Liver (tissue), 9 donors: Measurements from ENCODE around the gene PEAR1. TPM values are rescaled to one million over a fixed set of nuclear protein-coding genes. Genes with fewer than 3 reads are reported as not detected.

Source experiments
- DNase-seq: peaks from one replicate; pipeline ENCODE4 v3.0.0-alpha.2; 2017; ENCODE audit warnings: low spot score
- H3K27ac ChIP-seq, 2 donors: one replicate each; pipeline ENCODE4 v1.7.0; 2013; ENCODE audit warnings: inconsistent platforms in 2 of 2, low read length in 2 of 2, control low read depth in 1 of 2, low read depth in 1 of 2, mild to moderate bottlenecking in 1 of 2
- H3K27me3 ChIP-seq, 4 donors: one replicate each; pipeline versions ENCODE4 v1.6.1 to v1.7.0; 2013; ENCODE audit warnings: low read length in 3 of 4, inconsistent platforms in 1 of 4, mild to moderate bottlenecking in 1 of 4, moderate library complexity in 1 of 4; ENCODE audit not compliant: control insufficient read depth in 4 of 4, insufficient read depth in 4 of 4
- H3K36me3 ChIP-seq, 4 donors: one replicate each; pipeline versions ENCODE4 v1.6.1 to v1.7.0; 2013; ENCODE audit warnings: low read length in 3 of 4, mild to moderate bottlenecking in 3 of 4, low read depth in 1 of 4, moderate library complexity in 1 of 4; ENCODE audit not compliant: control insufficient read depth in 4 of 4, insufficient read depth in 3 of 4
- H3K4me1 ChIP-seq, 4 donors: one replicate each; pipeline versions ENCODE4 v1.6.1 to v1.7.0; 2013; ENCODE audit warnings: low read length in 3 of 4, mild to moderate bottlenecking in 3 of 4, moderate library complexity in 1 of 4; ENCODE audit not compliant: control insufficient read depth in 4 of 4, insufficient read depth in 4 of 4
- H3K4me3 ChIP-seq, 3 donors: one replicate each; pipeline versions ENCODE4 v1.6.1 to v1.7.0; 2013; ENCODE audit warnings: low read length in 3 of 3, control low read depth in 1 of 3, low read depth in 1 of 3, mild to moderate bottlenecking in 1 of 3
- H3K9ac ChIP-seq, 2 donors: one replicate each; pipeline ENCODE4 v1.7.0; 2013; ENCODE audit warnings: low read length in 2 of 2, mild to moderate bottlenecking in 2 of 2, moderate library complexity in 2 of 2, control low read depth in 1 of 2, low read depth in 1 of 2
- H3K9me3 ChIP-seq, 4 donors: one replicate each; pipeline versions ENCODE4 v1.6.1 to v1.7.0; 2013; ENCODE audit warnings: low read length in 3 of 4; ENCODE audit not compliant: control insufficient read depth in 4 of 4
- ATF3 ChIP-seq: IDR thresholded peaks from 2 replicates; pipeline ENCODE4 v1.6.1; 2016; ENCODE audit warnings: antibody characterized with exemption
- FOXA1 ChIP-seq: IDR thresholded peaks from 2 replicates; pipeline ENCODE4 v1.6.1; 2016; ENCODE audit warnings: antibody characterized with exemption
- FOXA2 ChIP-seq: IDR thresholded peaks from 2 replicates; pipeline ENCODE4 v1.6.1; 2016; ENCODE audit warnings: antibody characterized with exemption
- GABPA ChIP-seq, 2 donors: IDR thresholded peaks in 1 of 2; conservative IDR thresholded peaks in 1 of 2; 2 replicates each; pipeline ENCODE4 v1.6.1; 2016; ENCODE audit warnings: antibody characterized with exemption in 2 of 2, mild to moderate bottlenecking in 1 of 2, moderate library complexity in 1 of 2
- HNF4G ChIP-seq: IDR thresholded peaks from 2 replicates; pipeline ENCODE4 v1.6.1; 2016; ENCODE audit warnings: antibody characterized with exemption
- JUND ChIP-seq, 2 donors: IDR thresholded peaks; 2 replicates each; pipeline ENCODE4 v1.6.1; 2016; ENCODE audit warnings: antibody characterized with exemption in 2 of 2
- NR2F2 ChIP-seq: IDR thresholded peaks from 2 replicates; pipeline ENCODE4 v1.6.1; 2016; ENCODE audit warnings: antibody characterized with exemption
- RAD21 ChIP-seq, 2 donors: IDR thresholded peaks; 2 replicates each; pipeline ENCODE4 v1.6.1; 2016; ENCODE audit warnings: antibody characterized with exemption in 2 of 2, mild to moderate bottlenecking in 2 of 2
- REST ChIP-seq: IDR thresholded peaks from 2 replicates; pipeline ENCODE4 v1.6.1; 2016; ENCODE audit warnings: antibody characterized with exemption, mild to moderate bottlenecking
- RXRA ChIP-seq, 2 donors: IDR thresholded peaks; 2 replicates each; pipeline ENCODE4 v1.6.1; 2017 to 2018; ENCODE audit warnings: antibody characterized with exemption in 2 of 2, mild to moderate bottlenecking in 1 of 2
- TAF1 ChIP-seq: conservative IDR thresholded peaks from 2 replicates; pipeline ENCODE4 v1.6.1; 2016; ENCODE audit warnings: antibody characterized with exemption, mild to moderate bottlenecking
- YY1 ChIP-seq: IDR thresholded peaks from 2 replicates; pipeline ENCODE4 v1.6.1; 2016; ENCODE audit warnings: antibody characterized with exemption, mild to moderate bottlenecking
- WGBS: extraction: QIAGEN DNeasy Blood & Tissue Kit; methylation state at CpG from one replicate; pipeline ENCODE4 v1.1.7; 2013; 5-methylcytosine and 5-hydroxymethylcytosine counted together
- polyA plus RNA-seq, 2 donors: library from polyadenylated mRNA; stranded (reverse) in 1 of 2; unstranded in 1 of 2; fragments of 200-250 nt in 1 of 2; fragments of >200 nt in 1 of 2; fragmentation: Nextera tagmentation in 1 of 2; extraction: Ambion mirVana in 1 of 2; gene quantifications; one replicate each; pipeline versions ENCODE4 v1.2.1 to v1.2.3, GENCODE V29; 2013 to 2015
- total RNA-seq, 2 donors: library from RNA; depleted of rRNA; stranded (reverse); fragments of >200 nt; gene quantifications; one replicate each; pipeline ENCODE4 v1.2.3, GENCODE V29; 2014
- TF ChIP-seq, protein P1 (sequence below): IDR thresholded peaks from 2 replicates; pipeline ENCODE4 v1.6.1; 2016; ENCODE audit warnings: antibody characterized with exemption
- TF ChIP-seq, protein P2 (sequence below): IDR thresholded peaks from 2 replicates; pipeline ENCODE4 v1.6.1; 2016; ENCODE audit warnings: antibody characterized with exemption
- TF ChIP-seq, protein P3 (sequence below): fragments of 150-350 bp; IDR thresholded peaks from 2 replicates; pipeline ENCODE4 v1.5.1; 2017; ENCODE audit warnings: improper control_type of control experiment, low read depth, low read length; ENCODE audit not compliant: missing input control
- donor health status: healthy.
- donor health status: healthy.
- donor health status: healthy.
- donor health status: healthy.
- donor health status: healthy.

Gene PEAR1
- total and polyA plus RNA-seq, 4 donors = 2.1 to 4.4 (median 3.1) TPM

GRCh38 chr1:156901590-156901900 is 8.0 kb downstream of the PEAR1 start:
- Histone ChIP-seq H3K9ac (no peak overlapping the region), H3K4me3 (no peak overlapping the region), H3K36me3 (no peaks in the 10 kb centered on the region), H3K27ac (no peak overlapping the region), H3K9me3 (no peaks in the 10 kb centered on the region), H3K4me1 (peaks cover 0 to 28% (median 3%) of the 10 kb centered on the region in 4 donors), H3K27me3 (peaks cover 0 to 3% (median 0%) of the 10 kb centered on the region in 4 donors)
- 90% methylated on average over 4 of the region's 4 CpGs for WGBS
- no peak for DNase-seq
- TF ChIP-seq HNF4G (no peak), NR2F2 (no peak), JUND (IDR thresholded peaks at IDR 0.05) (no peak), RXRA (IDR thresholded peaks at IDR 0.05) (no peak), TAF1 (no peak), ATF3 (no peak), GABPA (IDR thresholded peaks at IDR 0.05 in 1 of 2, conservative IDR thresholded peaks at IDR 0.05 in 1 of 2) (no peak), FOXA1 (no peak), REST (no peak), FOXA2 (no peak), YY1 (no peak), RAD21 (IDR thresholded peaks at IDR 0.05) (no peak)
- TF ChIP-seq, protein P1, sequence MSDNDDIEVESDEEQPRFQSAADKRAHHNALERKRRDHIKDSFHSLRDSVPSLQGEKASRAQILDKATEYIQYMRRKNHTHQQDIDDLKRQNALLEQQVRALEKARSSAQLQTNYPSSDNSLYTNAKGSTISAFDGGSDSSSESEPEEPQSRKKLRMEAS = no peak
- TF ChIP-seq, protein P2, sequence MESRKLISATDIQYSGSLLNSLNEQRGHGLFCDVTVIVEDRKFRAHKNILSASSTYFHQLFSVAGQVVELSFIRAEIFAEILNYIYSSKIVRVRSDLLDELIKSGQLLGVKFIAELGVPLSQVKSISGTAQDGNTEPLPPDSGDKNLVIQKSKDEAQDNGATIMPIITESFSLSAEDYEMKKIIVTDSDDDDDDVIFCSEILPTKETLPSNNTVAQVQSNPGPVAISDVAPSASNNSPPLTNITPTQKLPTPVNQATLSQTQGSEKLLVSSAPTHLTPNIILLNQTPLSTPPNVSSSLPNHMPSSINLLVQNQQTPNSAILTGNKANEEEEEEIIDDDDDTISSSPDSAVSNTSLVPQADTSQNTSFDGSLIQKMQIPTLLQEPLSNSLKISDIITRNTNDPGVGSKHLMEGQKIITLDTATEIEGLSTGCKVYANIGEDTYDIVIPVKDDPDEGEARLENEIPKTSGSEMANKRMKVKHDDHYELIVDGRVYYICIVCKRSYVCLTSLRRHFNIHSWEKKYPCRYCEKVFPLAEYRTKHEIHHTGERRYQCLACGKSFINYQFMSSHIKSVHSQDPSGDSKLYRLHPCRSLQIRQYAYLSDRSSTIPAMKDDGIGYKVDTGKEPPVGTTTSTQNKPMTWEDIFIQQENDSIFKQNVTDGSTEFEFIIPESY = no peak
- TF ChIP-seq, protein P3, sequence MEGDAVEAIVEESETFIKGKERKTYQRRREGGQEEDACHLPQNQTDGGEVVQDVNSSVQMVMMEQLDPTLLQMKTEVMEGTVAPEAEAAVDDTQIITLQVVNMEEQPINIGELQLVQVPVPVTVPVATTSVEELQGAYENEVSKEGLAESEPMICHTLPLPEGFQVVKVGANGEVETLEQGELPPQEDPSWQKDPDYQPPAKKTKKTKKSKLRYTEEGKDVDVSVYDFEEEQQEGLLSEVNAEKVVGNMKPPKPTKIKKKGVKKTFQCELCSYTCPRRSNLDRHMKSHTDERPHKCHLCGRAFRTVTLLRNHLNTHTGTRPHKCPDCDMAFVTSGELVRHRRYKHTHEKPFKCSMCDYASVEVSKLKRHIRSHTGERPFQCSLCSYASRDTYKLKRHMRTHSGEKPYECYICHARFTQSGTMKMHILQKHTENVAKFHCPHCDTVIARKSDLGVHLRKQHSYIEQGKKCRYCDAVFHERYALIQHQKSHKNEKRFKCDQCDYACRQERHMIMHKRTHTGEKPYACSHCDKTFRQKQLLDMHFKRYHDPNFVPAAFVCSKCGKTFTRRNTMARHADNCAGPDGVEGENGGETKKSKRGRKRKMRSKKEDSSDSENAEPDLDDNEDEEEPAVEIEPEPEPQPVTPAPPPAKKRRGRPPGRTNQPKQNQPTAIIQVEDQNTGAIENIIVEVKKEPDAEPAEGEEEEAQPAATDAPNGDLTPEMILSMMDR = no peak
